GM18520 (cell line): ENCODE measurements around the gene FNIP1.
"Not testable (repeated sequence)": the region's sequence is repeated elsewhere in the genome, so short reads cannot be mapped to it uniquely, and the experiment has no call there.

Experiments
- ATAC-seq: cut with Tn5 transposase; IDR thresholded peaks from one replicate; pipeline ENCODE4 v1.9.1; 2021; ENCODE audit not compliant: unreplicated experiment

Gene FNIP1

GRCh38 chr5:131754363-131754762 is 42.5 kb downstream of the FNIP1 start:
- no peak for ATAC-seq

GRCh38 chr5:131751506-131751905 is 45.3 kb downstream of the FNIP1 start:
- no peak for ATAC-seq

GRCh38 chr5:131749723-131750470 is 46.9 kb downstream of the FNIP1 start:
- ATAC-seq, result no peak

DNA sequence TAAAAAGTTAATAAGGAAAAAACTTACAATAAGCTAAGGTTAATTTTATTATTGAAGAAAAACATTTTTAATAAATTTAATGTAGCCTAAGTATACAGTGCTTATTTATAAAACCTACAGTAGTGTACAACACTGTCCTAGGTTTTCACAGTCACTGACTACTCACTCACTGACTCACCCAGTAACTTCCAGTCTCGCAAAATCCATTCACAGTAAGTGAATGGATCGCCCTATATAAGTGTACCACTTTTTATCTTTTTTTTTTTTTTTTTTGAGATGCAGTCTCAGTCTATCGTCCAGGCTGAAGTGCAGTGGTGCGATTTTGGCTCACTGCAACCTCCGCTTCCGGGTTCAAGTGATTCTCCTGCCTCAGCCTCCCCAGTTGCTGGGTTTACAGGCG is 47.7 kb downstream of the FNIP1 start:
- no peak for ATAC-seq

GRCh38 chr5:131747180-131748105 is 49.4 kb downstream of the FNIP1 start:
- ATAC-seq, result peak; percentile 49

DNA sequence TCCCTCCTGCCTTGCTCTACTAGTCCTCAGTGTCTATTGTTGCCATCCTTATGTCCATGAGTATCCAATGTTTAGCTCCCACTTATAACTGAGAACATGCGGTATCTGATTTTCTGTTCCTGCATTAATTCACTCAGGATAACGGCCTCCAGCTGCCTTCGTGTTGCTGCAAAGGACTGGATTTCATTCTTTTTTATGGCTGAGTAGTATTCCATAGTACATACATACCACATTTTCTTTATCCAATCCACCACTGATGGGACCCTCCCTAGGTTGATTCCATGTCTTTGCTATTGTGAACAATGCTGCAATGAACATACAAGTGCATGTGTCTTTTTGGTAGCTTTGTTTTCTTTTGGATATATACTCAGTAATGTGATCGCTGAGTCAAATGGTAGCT is 50.4 kb downstream of the FNIP1 start:
- ATAC-seq, result no peak

DNA sequence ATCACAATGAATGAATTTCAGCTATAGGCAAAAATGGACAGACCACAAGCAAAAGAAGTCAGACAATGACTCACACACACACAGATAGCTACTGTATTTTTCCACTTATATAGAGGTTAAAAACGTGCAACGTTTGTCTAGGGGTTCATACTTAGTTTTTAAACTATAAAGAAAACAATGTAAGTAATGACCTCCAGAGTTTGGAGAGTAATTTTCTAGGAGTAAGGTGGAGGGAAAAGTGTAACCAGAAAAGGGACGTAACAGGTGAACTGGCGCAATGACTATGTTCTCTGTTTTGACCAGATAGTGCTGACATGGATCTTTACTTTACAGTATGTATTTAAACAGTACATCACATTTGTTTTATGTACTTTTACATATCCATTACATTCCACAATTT is 51.1 kb downstream of the FNIP1 start:
- ATAC-seq, result no peak

DNA sequence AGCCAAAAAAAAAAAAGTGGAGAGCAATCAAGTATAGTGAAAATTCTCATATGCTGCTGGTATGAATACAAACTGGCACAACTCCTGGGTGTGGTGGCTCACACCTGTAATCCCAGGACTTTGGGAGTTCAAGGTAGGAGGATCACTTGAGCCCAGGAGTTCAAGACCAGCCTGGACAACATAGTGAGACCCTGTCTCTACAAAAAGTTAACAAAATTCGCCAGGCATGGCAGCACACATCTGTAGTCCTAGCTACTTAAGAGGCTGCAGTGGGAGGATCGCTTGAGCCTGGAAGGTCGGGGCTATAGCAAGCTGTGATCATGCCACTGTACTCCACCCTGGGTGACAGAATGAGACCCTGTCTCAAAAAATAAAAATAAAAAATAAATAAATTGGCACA is 51.7 kb downstream of the FNIP1 start:
- ATAC-seq, result no peak

DNA sequence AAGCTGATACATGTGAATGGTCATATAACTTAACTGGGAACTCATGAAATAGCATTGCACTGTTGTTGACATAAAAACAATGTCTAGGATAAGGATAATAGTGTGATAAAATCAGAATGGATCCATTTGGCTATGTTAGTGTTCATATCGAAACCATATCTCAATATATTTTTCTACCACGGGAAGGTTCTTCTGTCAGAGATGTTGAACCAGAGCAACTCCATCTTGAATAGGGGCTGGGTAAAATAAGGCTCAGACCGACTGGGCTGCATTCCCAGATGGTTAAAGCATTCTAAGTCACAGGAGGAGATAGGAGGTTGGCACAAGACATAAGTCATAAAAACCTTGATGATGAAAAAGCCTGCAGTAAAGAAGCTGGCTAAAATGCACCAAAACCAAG is 56.3 kb downstream of the FNIP1 start:
- ATAC-seq, result no peak

- ATAC-seq, result no peak
Observed at GRCh38 chr5:131735393-131735792, 61.4 kb downstream of the FNIP1 start.

DNA sequence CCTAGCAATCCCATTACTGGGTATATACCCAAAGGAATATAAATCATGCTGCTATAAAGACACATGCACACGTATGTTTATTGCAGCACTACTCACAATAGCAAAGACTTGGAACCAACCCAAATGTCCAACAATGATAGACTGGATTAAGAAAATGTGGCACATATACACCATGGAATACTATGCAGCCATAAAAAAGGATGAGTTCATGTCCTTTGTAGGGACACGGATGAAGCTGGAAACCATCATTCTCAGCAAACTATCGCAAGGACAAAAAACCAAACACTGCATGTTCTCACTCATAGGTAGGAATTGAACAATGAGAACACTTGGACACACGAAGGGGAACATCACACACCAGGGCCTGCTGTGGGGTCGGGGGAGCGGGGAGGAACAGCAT is 61.9 kb downstream of the FNIP1 start:
- ATAC-seq, result not testable (repeated sequence)

GRCh38 chr5:131729292-131729691 is 67.5 kb downstream of the FNIP1 start:
- not testable (repeated sequence) for ATAC-seq

- ATAC-seq, result not testable (repeated sequence)
Observed at GRCh38 chr5:131724089-131724488, 72.7 kb downstream of the FNIP1 start.

DNA sequence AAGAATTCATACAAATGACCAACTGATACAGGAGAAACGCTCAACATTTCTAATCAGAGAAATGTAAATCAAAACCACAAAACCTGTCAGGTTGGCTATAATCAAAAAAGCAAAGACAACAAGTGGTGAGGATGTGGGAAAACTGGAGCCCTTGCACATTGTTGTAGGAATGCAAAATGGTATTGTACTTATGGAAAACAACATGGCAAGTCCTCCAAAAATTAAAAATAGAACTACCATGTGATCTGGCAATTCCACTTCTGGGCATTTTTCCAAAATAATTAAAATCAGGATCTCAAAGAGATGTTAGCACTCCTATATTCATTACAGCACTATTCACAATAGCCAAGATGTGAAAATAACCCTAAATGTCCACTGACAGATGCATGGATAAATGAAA is 76.1 kb downstream of the FNIP1 start:
- no peak for ATAC-seq

- no peak for ATAC-seq
Observed at GRCh38 chr5:131719564-131719963, 77.3 kb downstream of the FNIP1 start.

DNA sequence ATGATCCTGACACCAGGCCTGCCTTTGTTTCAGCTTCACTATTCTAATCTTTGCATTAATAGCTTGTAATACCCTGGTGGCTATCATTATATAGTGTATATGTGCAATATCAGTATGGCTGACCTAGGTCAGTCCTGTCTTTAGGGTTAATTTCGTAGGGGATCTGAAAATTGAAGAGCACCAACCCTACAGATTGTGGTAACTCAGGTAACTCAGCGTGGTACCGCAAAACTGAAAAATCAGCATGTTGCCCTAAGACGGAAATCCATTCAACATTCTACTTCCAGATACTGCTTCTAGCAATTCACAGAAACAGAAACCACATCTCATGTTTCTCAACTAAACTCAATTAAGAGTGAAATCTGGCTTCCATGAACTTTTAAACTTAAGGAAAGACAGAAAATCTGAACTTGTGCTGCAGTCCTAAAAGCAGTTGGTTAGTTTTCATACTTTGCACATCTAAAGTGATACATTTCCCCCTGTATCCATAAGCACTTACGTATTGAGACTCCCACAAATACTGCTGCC is 78.3 kb downstream of the FNIP1 start:
- no peak for ATAC-seq

DNA sequence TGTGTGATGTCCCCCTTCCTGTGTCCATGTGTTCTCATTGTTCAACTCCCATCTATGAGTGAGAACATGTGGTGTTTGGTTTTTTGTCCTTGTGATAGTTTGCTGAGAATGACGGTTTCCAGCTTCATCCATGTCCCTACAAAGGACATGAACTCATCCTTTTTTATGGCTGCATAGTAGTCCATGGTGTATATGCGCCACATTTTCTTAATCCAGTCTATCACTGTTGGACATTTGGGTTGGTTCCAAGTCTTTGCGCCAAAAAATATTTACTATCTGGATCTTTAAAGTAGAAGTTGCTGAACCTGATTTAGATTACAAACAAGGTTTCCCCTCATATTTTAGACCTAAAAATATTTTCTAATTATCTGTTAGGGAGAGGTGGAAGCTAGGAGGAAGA is 79.7 kb downstream of the FNIP1 start:
- not testable (repeated sequence) for ATAC-seq

GRCh38 chr5:131716650-131717049 is 80.2 kb downstream of the FNIP1 start:
- ATAC-seq, result no peak

DNA sequence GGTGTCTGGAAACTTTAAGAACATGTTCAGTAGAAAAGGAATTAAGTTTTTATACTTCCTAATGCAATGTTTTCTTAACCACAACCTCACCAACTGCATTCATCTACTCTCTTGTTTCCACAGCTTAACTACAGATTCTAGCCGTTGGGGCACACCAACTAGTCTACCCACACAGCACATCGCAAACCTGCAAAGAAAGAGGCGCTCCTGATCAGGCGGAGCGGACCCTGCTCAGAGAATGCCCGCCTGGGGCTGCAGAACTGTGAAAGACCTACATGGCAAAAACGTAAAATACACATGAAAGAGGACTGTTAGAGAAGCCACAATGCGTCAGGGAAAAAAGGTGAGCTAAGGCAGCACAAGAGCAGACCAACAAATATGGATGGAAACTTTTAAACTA is 86.4 kb downstream of the FNIP1 start:
- no peak for ATAC-seq

GRCh38 chr5:131709043-131709442 is 87.8 kb downstream of the FNIP1 start:
- ATAC-seq, result no peak

DNA sequence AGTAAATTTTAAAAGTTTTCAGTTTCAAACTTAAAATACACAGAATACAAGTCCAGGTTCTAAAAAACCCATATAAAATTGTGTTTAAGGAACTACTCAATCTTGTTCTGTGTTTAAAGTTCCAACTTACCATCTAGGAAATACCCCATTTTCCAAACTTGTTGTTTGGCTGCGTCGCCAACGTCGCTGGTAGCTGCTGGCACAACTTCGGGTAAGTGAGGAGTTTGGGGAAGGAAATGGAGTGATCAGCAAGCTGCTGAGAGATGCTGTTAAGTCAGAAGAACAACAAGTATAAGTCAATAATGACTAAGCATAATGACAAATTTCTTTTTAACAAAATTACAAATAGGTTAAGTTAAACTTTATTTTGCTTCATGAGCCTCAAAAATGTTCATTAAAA is 90.5 kb downstream of the FNIP1 start:
- no peak for ATAC-seq

DNA sequence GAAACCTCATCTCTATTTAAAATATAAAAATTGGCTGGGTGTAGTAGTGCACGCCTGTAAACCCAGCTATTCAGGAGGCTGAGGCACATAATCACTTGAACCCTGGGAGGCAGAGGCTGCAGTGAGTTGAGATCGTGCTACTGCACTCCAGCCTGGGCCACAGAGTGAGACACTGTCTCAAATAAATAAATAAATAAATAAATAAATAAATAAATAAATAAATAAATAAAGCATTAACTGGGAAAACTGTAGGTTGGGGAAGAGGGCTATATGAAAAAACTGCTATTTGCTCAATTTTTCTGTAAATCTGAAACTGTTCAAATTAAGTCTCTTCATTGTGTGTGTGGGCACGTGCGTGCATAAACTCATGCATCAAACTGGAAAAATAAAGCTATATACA is 101.9 kb downstream of the FNIP1 start:
- no peak for ATAC-seq
